LNCaP clone FGC (cell line): Measurements from ENCODE around the gene WDR77.

ENCODE experiments used
- DNase-seq: peaks from one replicate; pipeline ENCODE4 v3.0.0-alpha.2; 2011; ENCODE audit warnings: low read depth
- H3K4me3 ChIP-seq: 2 replicates; pipeline ENCODE4 v1.5.1; 2011; ENCODE audit warnings: mild to moderate bottlenecking, low read depth, low read length, control low read depth
- CTCF ChIP-seq: IDR thresholded peaks from 2 replicates; pipeline ENCODE4 v1.5.1; 2012; ENCODE audit warnings: mild to moderate bottlenecking; ENCODE audit not compliant: control insufficient read depth, insufficient read depth; ENCODE audit errors: extremely low read depth

The WDR77 gene

DNA sequence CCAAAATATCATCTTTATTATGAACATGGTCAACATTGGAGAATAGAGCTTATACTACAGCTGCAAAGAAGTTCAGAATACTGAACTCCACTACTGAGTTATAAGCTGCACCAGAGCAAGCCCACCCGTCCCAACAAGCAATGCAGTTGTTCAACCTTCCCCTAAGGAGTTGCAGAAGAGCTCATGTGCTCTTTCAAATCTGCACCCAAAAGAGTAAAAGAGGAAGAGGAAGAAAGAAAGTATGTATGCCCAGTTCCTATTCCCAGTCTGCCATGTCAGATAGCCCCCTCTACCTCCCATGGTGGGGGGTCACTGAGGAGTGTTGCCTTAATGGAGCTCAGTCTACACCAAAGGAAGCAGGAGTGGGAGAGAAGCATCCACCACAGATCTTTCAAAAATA is 31.6 kb upstream of the WDR77 start:
- no peak for TF ChIP-seq CTCF
- no peak for DNase-seq
- H3K4me3 ChIP-seq, result no peak overlapping the region

DNA sequence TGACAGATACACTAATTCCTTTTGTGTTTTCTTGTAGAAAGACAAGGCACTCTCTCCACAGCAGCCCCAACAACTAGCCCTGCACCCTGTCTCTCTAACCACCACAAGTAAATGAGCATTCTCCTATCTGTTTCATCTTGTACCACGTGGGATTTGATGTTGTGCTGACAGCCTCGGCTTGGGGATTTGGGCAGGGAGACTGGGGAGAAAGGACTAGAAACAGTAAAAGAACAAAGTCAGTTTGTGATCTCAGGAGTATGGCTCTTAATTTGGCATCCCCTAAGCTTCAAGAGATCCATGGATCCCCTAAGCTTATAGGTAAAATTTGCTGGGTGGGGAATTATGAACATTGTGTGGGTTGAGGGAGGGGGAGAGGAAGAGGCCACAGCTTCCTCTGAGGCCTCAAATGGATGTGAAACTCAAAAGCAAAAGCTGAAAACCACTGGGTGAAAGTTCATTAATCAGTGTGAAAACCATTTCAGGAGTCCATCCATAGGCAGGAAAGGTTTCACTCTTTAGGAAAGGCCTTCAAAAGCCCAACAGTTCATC is 27.8 kb upstream of the WDR77 start:
- no peak for DNase-seq
- TF ChIP-seq CTCF, result no peak
- H3K4me3 ChIP-seq, result no peak overlapping the region

DNA sequence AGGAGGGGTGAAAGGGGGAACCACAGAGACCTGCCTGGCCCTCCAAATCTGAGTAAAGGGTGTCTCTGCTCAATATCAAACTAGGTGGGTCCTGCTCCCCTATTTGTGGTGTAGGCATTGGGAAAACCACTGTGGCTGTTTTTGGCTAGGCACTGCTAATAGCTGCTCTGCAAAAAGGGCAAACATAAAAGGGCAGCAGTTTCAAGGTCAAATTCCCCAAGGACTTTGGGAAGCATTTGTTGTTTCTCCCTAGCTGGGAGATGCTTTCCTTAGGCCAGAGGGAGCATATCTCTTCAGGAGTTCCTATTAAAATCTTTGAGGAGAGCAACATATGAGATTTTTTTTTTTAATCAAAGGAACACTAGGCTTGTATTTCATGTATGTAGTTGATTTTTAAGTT is 27.2 kb upstream of the WDR77 start:
- no peak for TF ChIP-seq CTCF

DNA sequence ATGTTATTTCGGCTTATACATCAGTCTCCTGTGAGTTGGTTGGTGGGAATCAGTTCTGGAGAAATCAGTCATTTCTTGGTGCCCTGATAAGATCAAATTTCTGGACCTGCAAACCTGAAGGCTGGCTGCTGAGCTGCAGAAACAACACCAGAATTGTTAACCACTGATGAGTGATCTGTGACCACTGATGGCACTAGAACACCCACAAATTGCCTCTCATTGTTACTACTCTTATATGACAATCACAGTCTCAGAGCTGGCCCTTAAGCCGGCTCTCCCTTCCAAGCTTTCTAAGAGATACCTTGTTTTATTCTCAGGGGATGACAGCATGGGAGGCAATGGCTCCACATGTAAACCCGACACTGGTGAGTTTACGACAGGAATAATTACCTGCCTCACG is 26.6 kb upstream of the WDR77 start:
- no peak overlapping the region for H3K4me3 ChIP-seq
- DNase-seq, result no peak
- TF ChIP-seq CTCF, result no peak

More for the DNA sequence above, 27.2 kb upstream of the WDR77 start:
- H3K4me3 ChIP-seq, result no peak overlapping the region
- DNase-seq, result no peak

- no peak for TF ChIP-seq CTCF
- DNase-seq, result no peak
- no peak overlapping the region for H3K4me3 ChIP-seq
These were observed 25.5 kb upstream of the WDR77 start for GRCh38 chr1:111474521-111474920.

- no peak for TF ChIP-seq CTCF
- H3K4me3 ChIP-seq, result no peak overlapping the region
- no peak for DNase-seq
These were observed 25.1 kb upstream of the WDR77 start for GRCh38 chr1:111474106-111474505.

DNA sequence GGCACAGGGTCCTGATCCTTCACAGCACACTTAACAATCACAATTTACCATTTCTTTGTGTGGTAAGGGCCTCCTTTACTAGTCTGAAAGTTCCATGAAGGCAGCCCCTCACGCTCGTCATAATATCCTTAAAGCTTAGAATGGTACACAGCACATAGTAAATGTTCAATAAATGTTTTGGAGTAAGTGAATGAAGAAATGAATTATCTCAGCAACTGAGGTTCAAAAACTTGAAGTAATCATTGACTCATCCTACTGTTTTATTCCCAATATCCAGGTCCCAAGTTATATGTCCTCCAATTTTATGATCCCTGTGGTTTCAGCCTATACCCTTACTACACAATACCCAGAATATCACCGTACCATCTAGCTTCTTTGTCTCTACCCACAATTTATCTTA is 22.5 kb upstream of the WDR77 start:
- H3K4me3 ChIP-seq, result no peak overlapping the region
- DNase-seq, result no peak
- no peak for TF ChIP-seq CTCF
